Activated CD8-positive, alpha-beta memory T cell treated with anti-CD3 and anti-CD28 coated beads, Interleukin-2, amount 10 ng/mL, durations not matched to agents 7 days and 5 days (primary cell): Measurements from ENCODE around the gene TMEM170B. TPM values are rescaled to one million over a fixed set of nuclear protein-coding genes. Genes with fewer than 3 reads are reported as not detected.

ENCODE experiments used
- ATAC-seq: fragments of 150-1000 bp; cut with Tn5 transposase; one replicate; pipeline ENCODE4 v1.10.0; 2021; ENCODE audit warnings: moderate library complexity
- CTCF ChIA-PET: fragments of 350-600 bp; sonication (Branson Sonifier 250); formaldehyde crosslinking; loops from one replicate; lab custom pipeline; 2021; ENCODE audit warnings: antibody characterized with exemption; lab: Charles Lee
- DNase-seq: peaks from one replicate; pipeline ENCODE4 v3.0.0-alpha.2; 2020
- H3K27ac Mint-ChIP-seq: one replicate; pipeline ENCODE4 v1.8.0; 2021; ENCODE audit warnings: mild to moderate bottlenecking, mixed read lengths
- H3K27me3 Mint-ChIP-seq: one replicate; pipeline ENCODE4 v1.8.0; 2021; ENCODE audit warnings: mixed read lengths
- H3K36me3 Mint-ChIP-seq: one replicate; pipeline ENCODE4 v1.8.0; 2021; ENCODE audit warnings: mild to moderate bottlenecking, mixed read lengths
- H3K4me1 Mint-ChIP-seq: one replicate; pipeline ENCODE4 v1.8.0; 2021; ENCODE audit warnings: mixed read lengths
- H3K4me3 Mint-ChIP-seq: one replicate; pipeline ENCODE4 v1.8.0; 2021; ENCODE audit warnings: mild to moderate bottlenecking, moderate library complexity, mixed read lengths
- H3K9me3 Mint-ChIP-seq: one replicate; pipeline ENCODE4 v1.8.0; 2022; ENCODE audit warnings: low read depth, mixed read lengths
- total RNA-seq, 2 experiments: library from RNA; stranded (reverse); gene quantifications; one replicate each; pipeline ENCODE4 v1.2.3, GENCODE V29; 2021

TMEM170B gene
- total RNA-seq, 2 experiments from 2014 or later: 0.70 to 1.7 TPM

GRCh38 chr6:11616200-11616611, 78.7 kb downstream of the TMEM170B start:
- no peak overlapping the region for H3K27ac Mint-ChIP-seq
- H3K36me3 Mint-ChIP-seq: no peaks in the 10 kb centered on the region
- H3K9me3 Mint-ChIP-seq: no peaks in the 10 kb centered on the region
- DNase-seq: no peak
- no peaks in the 10 kb centered on the region for H3K4me1 Mint-ChIP-seq
- CTCF ChIA-PET: no interaction called here
- ATAC-seq: no peak
- H3K27me3 Mint-ChIP-seq: no peaks in the 10 kb centered on the region
- H3K4me3 Mint-ChIP-seq: no peak overlapping the region

DNA sequence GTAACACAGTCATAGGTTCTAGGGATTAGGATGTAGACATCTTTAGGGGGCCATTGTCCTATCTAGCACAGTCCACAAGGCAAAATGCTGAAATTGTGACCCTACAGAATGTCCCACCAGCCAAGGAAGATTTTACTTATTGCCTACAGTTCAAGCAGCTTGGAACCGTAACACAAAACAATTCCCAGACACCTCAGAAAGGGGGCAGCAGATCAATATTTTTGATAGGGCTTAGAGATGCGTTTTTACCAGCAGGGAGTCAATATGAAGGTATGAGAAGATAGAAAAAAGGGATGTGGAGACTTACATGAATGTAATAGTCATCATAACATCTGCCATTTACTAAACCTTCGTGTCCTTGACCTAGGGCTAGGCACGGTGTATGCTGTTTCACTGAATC, 81.0 kb downstream of the TMEM170B start:
- no peak for DNase-seq
- CTCF ChIA-PET: no interaction called here
- no peaks in the 10 kb centered on the region for H3K27me3 Mint-ChIP-seq
- H3K9me3 Mint-ChIP-seq: no peaks in the 10 kb centered on the region
- ATAC-seq: no peak
- H3K4me3 Mint-ChIP-seq: no peak overlapping the region
- H3K27ac Mint-ChIP-seq: no peak overlapping the region
- no peaks in the 10 kb centered on the region for H3K36me3 Mint-ChIP-seq
- H3K4me1 Mint-ChIP-seq: no peaks in the 10 kb centered on the region

GRCh38 chr6:11621119-11621518, 83.6 kb downstream of the TMEM170B start:
- no peak for ATAC-seq
- Mint-ChIP-seq H3K9me3 (no peaks in the 10 kb centered on the region), H3K4me3 (no peak overlapping the region)

DNA sequence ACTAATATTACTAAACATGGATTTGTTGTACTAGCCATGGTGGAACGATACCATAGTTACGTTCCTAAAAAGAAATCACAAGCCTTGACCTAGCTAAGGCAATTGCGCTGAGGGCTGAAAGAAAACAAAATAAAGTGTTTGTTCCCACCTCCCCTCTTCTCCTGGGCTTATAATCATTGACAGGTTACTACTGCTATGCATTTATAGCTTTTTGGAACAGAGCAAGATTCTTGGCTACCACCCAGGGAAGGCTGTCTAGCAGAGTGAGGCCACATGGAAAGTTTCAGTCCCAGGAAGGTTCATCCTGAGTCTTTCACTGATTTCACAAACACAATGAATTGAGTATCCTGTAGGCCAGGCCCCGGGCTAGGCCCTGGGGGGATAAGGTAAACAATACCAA, 84.6 kb downstream of the TMEM170B start:
- CTCF ChIA-PET: no interaction called here
- ATAC-seq (no peak), DNase-seq (no peak)
- Mint-ChIP-seq H3K9me3 (no peaks in the 10 kb centered on the region), H3K27me3 (no peaks in the 10 kb centered on the region), H3K36me3 (no peaks in the 10 kb centered on the region), H3K4me3 (no peak overlapping the region), H3K4me1 (no peaks in the 10 kb centered on the region), H3K27ac (no peak overlapping the region)

More at GRCh38 chr6:11621119-11621518, 83.6 kb downstream of the TMEM170B start:
- DNase-seq: no peak
- no peaks in the 10 kb centered on the region for H3K36me3 Mint-ChIP-seq
- no peaks in the 10 kb centered on the region for H3K4me1 Mint-ChIP-seq
- no peak overlapping the region for H3K27ac Mint-ChIP-seq
- CTCF ChIA-PET: interaction anchor here (1.3 kb wide), 1 partner anchor 34 kb away, joined by 3 read pairs; no protein-coding TSS in a partner anchor
- no peaks in the 10 kb centered on the region for H3K27me3 Mint-ChIP-seq

GRCh38 chr6:11623272-11623671, 85.7 kb downstream of the TMEM170B start:
- no peak overlapping the region for H3K4me3 Mint-ChIP-seq
- no peak overlapping the region for H3K27ac Mint-ChIP-seq
- no peaks in the 10 kb centered on the region for H3K36me3 Mint-ChIP-seq
- no peaks in the 10 kb centered on the region for H3K4me1 Mint-ChIP-seq
- ATAC-seq (no peak), DNase-seq (no peak)
- CTCF ChIA-PET: no interaction called here
- H3K9me3 Mint-ChIP-seq: no peaks in the 10 kb centered on the region
- H3K27me3 Mint-ChIP-seq: no peaks in the 10 kb centered on the region

DNA sequence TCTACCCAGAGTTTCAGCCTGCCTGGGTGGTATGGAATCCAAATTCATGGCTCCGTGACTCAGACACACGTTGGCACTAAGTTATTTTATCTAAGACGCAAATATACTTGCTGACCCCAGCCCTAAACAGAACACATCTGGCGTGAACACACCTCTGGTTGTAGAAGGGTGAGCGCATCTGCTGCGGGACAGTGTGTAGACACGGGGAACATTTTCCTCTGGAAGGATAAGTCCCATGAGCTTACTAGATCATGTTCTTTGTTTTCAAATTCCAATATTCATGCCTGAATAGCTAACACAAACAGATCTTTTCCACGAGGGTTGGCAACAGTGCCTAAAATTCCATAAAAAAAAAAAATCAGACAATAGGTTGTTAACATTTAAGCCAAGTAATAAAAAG, 87.8 kb downstream of the TMEM170B start:
- Mint-ChIP-seq H3K27ac (no peak overlapping the region), H3K9me3 (no peaks in the 10 kb centered on the region), H3K4me3 (no peak overlapping the region), H3K27me3 (peaks cover 8% of the 10 kb centered on the region), H3K36me3 (no peaks in the 10 kb centered on the region), H3K4me1 (no peaks in the 10 kb centered on the region)
- CTCF ChIA-PET: no interaction called here
- DNase-seq: no peak
- no peak for ATAC-seq

DNA sequence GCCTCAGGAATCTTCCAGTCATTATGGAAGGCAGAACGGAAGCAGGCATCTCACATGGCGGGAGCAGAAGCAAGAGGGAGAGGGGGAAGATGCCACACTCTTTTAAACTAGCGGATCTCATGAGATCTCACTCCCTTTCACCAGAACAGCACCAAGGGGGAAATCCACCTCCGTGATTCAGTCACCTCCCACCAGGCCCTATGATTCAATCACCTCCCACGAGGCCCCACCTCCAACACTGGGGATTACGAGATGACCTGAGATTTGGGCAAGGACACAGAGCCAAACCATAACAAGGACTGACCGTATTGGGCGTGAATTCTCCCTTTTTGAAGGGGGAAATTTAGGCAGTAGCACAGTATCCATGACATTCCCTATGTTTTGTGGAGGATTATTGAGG, 88.8 kb downstream of the TMEM170B start:
- no peak overlapping the region for H3K4me3 Mint-ChIP-seq
- H3K36me3 Mint-ChIP-seq: no peaks in the 10 kb centered on the region
- DNase-seq: no peak
- ATAC-seq: no peak
- CTCF ChIA-PET: no interaction called here
- peaks cover 15% of the 10 kb centered on the region for H3K27me3 Mint-ChIP-seq
- H3K9me3 Mint-ChIP-seq: no peaks in the 10 kb centered on the region
- no peak overlapping the region for H3K27ac Mint-ChIP-seq
- no peaks in the 10 kb centered on the region for H3K4me1 Mint-ChIP-seq

GRCh38 chr6:11628562-11628961, 91.0 kb downstream of the TMEM170B start:
- no peak overlapping the region for H3K4me3 Mint-ChIP-seq
- no peak for ATAC-seq
- no peaks in the 10 kb centered on the region for H3K4me1 Mint-ChIP-seq
- no peak overlapping the region for H3K27ac Mint-ChIP-seq
- no peak for DNase-seq
- CTCF ChIA-PET: no interaction called here
- no peaks in the 10 kb centered on the region for H3K36me3 Mint-ChIP-seq
- H3K9me3 Mint-ChIP-seq: no peaks in the 10 kb centered on the region
- H3K27me3 Mint-ChIP-seq: peaks cover 15% of the 10 kb centered on the region

GRCh38 chr6:11631008-11631407, 93.5 kb downstream of the TMEM170B start:
- ATAC-seq (no peak), DNase-seq (no peak)
- no peaks in the 10 kb centered on the region for H3K36me3 Mint-ChIP-seq
- CTCF ChIA-PET: no interaction called here
- no peaks in the 10 kb centered on the region for H3K4me1 Mint-ChIP-seq
- no peak overlapping the region for H3K4me3 Mint-ChIP-seq
- H3K9me3 Mint-ChIP-seq: no peaks in the 10 kb centered on the region
- no peak overlapping the region for H3K27ac Mint-ChIP-seq
- H3K27me3 Mint-ChIP-seq: peaks cover 15% of the 10 kb centered on the region

- H3K4me3 Mint-ChIP-seq: no peak overlapping the region
- peaks cover 15% of the 10 kb centered on the region for H3K27me3 Mint-ChIP-seq
- ATAC-seq (no peak), DNase-seq (no peak)
- H3K4me1 Mint-ChIP-seq: no peaks in the 10 kb centered on the region
- CTCF ChIA-PET: no interaction called here
- no peak overlapping the region for H3K27ac Mint-ChIP-seq
- no peaks in the 10 kb centered on the region for H3K36me3 Mint-ChIP-seq
- H3K9me3 Mint-ChIP-seq: no peaks in the 10 kb centered on the region
Observed at GRCh38 chr6:11631539-11631938, 94.0 kb downstream of the TMEM170B start.

DNA sequence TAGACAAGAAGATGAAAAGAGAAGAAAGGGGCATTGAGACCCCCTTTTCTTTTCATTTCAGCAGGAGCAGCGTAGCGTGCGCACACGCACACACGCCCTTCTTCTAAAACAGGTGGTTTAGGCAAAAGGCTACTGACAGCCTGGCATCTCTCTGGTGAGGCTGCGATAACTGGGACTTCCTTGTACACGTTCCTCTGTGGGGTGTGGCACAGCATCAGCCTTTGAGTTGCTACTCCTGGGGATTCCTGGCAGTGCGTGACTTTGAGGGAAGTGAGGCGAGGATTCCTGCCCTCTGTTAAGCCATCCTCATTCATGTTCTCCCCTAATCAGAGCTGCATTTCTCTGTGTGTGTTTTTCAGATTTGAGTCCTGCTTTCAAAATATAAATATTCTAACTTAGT, 94.7 kb downstream of the TMEM170B start:
- ATAC-seq: no peak
- no peak overlapping the region for H3K27ac Mint-ChIP-seq
- H3K4me1 Mint-ChIP-seq: no peaks in the 10 kb centered on the region
- no peaks in the 10 kb centered on the region for H3K36me3 Mint-ChIP-seq
- CTCF ChIA-PET: no interaction called here
- peaks cover 15% of the 10 kb centered on the region for H3K27me3 Mint-ChIP-seq
- no peak for DNase-seq
- H3K9me3 Mint-ChIP-seq: no peaks in the 10 kb centered on the region
- no peak overlapping the region for H3K4me3 Mint-ChIP-seq

DNA sequence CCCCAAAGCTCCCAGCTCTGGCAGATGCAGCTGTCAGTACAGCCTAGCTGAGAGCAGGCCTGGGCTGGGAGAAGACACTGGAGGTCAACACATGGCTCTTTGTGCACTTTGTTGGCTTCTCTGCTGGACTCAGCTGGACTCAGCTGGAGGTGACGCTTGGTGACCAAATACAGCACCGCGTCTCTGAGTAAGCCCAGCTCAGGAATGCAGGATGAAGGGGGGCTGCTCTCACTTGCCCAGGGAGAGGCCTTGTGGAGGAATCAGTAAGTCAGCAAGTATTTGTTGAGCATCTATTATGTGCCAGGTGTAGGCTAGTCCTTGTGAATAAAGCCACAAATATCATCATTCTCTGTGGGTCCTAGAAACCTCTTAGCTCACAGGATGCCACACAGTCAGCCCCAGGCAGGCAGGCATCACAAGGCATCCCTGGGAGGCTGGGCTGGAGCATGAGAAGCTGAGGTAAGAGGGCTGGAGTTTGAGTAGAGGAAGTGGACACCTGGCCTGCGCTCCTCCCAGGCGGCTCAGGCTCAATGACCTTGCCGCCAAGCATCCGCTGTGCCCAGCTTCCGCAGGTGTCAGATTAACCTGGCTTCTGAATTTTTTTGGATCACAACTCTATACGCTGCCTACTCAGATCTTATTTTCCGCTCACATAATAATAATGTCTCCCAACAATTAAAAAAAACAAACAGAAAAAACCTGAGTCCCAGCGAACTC, 95.4 kb downstream of the TMEM170B start:
- Mint-ChIP-seq H3K27ac (no peak overlapping the region), H3K36me3 (no peaks in the 10 kb centered on the region), H3K27me3 (peaks cover 15% of the 10 kb centered on the region), H3K4me1 (no peaks in the 10 kb centered on the region), H3K4me3 (no peak overlapping the region), H3K9me3 (no peaks in the 10 kb centered on the region)
- no peak for ATAC-seq
- CTCF ChIA-PET: no interaction called here
- no peak for DNase-seq
